Placental epithelial cell (primary cell): ENCODE results near the gene IGSF3. TPM values are rescaled to one million over a fixed set of nuclear protein-coding genes. Genes with fewer than 3 reads are reported as not detected.

ENCODE experiments used
- small RNA-seq: library from RNA; depleted of rRNA; stranded (forward); fragments of <200 nt; gene quantifications from one replicate; pipeline ENCODE3, GENCODE V24; 2012
- total RNA-seq: library from RNA; depleted of rRNA; stranded (reverse); fragments of >200 nt; gene quantifications from 2 replicates; pipeline ENCODE4 v1.2.3, GENCODE V29; 2012

The IGSF3 gene
- 118 and 120 TPM in 2 replicates for total RNA-seq

GRCh38 chr1:116667575-116668105 is at the start of gene IGSF3:
Gene IGSF3 (minus strand): TSS chr1:116667733. CDS start chr1:116666326, 1,407 bp downstream.

DNA sequence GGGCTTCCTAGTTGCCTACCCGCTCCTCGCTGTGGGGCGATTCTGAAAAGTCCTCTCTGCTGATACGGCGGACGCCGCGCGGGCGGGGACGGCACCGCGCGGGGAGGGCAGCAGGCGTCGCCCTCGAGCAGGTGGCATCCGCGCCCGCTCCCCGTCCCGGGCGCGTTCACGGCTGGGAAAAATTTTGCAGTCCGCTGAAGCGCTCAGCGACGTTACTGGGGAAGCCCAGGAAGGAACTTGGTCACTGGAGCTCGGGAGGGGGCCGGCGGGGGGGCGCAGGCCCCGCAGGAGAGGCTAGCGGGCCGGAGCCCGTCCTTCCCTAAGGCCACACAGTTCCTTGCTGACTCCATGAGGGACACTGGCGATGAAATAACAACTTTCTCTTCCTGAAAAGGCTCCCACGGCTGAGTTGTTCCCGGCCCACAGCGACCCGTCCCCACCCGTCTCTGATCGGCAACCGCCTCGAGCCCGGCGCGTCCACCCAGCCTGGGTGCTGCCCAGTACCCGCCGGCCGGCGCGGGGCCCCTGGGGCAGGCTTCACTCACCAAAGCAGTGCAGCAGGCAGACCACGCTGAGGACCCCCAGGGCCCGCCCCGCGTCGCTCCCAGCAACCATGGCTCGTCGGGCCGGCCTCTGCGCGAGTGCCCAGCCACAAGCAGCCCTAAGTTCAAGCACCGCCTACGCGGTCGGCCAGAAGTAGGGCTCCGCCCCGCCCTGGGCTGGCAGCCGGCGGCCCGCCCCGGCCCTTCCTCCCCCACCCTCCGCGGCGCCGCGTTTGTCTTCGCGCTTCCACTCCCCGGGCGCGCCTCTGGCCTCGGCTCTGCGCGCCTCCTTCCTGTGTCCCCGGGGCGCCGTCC is 96.9 kb downstream of the IGSF3 start, which contains the start of gene CD58:
TSS of gene CD58 (minus strand) at position 669 of the 857 bp plus-strand sequence. CDS start at position 615, 54 bp downstream.

Small RNA genes lying within 50 kb of the gene (small RNA-seq; reads per million reads assigned to genes)
- not detected for gene MIR320B1
- not detected for gene MIR548AC

Other genes starting within 250 kb of the IGSF3 start
- gene CD58, start 96.7 kb downstream of the IGSF3 start, total RNA-seq, result 2.4 and 6.3 TPM in 2 replicates
- gene CD2, start 86.7 kb upstream of the IGSF3 start, total RNA-seq, result not detected in 2 replicates
- gene PTGFRN, start 242.2 kb upstream of the IGSF3 start, total RNA-seq, result 71.8 and 153 TPM in 2 replicates